Daoy (cell line): ENCODE results near the gene GAB1. TPM values are rescaled to one million over a fixed set of nuclear protein-coding genes. Genes with fewer than 3 reads are reported as not detected.

Source experiments
- DNase-seq: peaks from one replicate; pipeline ENCODE4 v3.0.0-alpha.2; 2015; ENCODE audit warnings: low read depth
- total RNA-seq: library from RNA; depleted of rRNA; stranded (reverse); fragments of >200 nt; shearing (Covaris generic); gene quantifications from 2 replicates; pipeline ENCODE4 v1.2.3, GENCODE V29; 2014

The GAB1 gene
- total RNA-seq, 1 experiment from 2014 or later = 5.3 TPM

GRCh38 chr4:143358923-143359643, 22.4 kb downstream of the GAB1 start:
- peak; percentile 51 for DNase-seq

GRCh38 chr4:143359644-143360193, 23.0 kb downstream of the GAB1 start:
- no peak for DNase-seq

GRCh38 chr4:143360838-143361625, 24.4 kb downstream of the GAB1 start:
- no peak for DNase-seq

DNA sequence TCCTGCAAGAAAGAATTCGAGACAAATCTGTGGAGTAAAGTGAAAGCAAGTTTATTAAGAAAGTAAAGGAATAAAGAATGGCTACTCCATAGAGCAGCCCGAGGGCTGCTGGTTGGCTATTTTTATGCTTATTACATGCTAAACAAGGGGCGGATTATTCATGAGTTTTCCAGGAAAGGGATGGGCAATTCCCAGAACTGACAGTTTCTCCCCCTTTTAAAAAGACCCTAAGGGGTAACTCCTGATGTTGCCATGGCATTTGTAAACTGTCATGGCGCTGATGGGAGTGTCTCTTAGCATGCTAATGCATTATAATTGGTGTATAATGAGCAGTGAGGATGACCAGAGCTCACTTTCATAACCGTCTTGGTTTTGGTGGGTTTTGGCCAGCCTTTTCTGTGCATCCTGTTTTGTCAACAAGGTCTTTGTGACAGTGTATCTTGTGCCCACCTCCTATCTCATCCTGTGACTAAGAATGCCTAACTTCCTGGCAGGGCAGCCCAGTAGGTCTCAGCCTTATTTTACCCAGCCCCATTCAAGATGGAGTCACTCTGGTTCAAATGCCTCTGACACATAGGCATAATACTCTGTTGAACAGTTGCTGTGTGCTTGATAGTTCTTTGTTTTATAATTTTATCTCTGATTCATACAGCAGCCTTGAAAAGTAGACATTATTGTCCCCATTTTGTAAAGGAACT, 25.8 kb downstream of the GAB1 start:
- no peak for DNase-seq

GRCh38 chr4:143363332-143363731, 26.7 kb downstream of the GAB1 start:
- DNase-seq = no peak

GRCh38 chr4:143364063-143364462, 27.4 kb downstream of the GAB1 start:
- DNase-seq = no peak

GRCh38 chr4:143367863-143368262, 31.2 kb downstream of the GAB1 start:
- DNase-seq = no peak

GRCh38 chr4:143369552-143369951, 32.9 kb downstream of the GAB1 start:
- no peak for DNase-seq

DNA sequence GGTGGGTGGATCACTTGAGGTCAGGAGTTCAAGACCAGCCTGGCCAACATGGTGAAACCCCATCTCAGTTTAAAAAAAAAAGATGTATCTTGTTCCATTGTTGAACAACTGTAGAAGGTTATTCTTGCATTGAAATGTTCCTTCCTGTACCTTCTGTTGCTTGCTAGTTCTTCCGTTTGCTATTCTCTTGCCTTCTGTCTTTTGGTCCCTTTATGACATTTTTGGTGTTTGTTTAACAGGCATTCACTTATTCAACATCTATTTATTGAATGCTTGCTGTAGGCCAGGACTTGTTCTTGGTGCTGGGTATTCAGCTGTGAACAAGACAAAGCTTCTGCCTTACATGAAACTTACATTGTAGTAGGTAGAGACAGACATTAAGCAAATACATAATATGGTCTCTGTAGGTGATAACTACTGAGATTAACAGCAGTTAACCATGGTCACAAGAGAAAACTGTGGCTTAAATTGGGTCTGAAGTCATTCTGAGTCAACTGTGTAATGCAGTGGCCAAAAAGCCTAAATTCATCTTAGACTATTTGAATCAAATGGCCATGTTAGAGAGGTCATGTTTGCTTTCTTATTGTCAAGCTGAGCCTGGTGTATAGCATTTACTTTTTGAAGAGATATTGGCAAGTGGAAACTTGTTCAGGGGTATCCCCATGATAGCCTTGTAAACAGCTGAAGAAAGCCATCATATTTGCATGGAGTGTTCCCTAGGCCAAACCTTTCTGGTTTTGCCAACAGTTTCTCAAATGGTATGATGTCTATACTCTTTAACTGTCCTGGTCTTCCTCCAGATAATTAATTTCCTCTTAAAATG, 35.6 kb downstream of the GAB1 start:
- no peak for DNase-seq

- DNase-seq = no peak
Measured at GRCh38 chr4:143374255-143374654, 37.6 kb downstream of the GAB1 start.

DNA sequence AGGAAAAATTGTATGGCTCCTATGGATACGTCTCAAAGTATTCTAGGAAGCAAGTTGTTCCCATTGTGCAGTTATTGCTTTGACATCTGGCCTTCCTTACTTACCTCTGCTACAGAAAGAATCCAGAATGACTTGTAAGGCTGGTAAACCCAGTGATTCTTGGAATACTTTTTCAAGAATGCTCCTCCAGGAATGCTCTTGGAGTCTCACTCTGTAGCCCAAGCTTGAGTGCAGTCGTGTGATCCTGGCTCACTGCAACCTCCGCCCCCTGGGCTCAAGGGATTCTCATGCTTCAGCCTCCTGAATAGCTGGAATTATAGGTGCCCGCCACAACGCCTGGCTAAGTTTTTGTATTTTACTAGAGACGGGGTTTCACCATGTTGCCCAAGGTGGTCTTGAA, 38.1 kb downstream of the GAB1 start:
- DNase-seq = no peak

DNA sequence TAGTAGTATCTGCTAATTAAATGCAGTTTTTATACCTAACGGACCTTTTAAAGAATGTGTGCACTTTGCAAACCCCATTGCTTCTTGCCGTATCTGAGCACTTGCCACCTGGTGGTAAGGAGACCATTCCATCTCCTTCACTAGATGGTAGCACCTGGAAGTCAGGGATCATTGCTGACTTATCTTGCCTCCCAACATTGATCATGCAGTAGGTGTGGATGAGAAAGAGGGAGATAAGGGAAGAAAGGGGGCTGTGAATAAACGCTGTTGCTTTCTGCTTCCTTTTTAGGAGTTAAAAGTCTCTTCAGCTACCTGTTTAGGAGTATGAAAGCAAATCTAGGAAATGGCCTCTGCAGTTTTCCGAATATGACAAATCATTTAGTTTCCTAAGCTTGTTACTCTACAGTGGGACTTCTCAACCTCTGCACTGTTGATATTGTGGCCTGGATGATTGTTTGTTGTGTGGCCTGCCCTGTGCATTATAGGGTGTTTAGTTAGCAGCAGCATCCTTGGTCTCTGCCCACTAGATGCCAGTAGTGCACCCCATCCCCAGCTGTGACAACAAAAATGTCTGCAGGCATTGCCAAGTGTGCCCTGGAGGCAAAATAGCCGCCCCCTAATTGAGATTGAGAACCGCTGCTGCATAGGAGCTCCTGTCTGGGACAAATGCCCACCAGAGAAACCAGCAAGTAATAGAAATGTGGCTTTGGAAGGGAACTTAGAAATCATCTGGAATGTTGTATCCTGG, 38.8 kb downstream of the GAB1 start:
- peak; percentile 12 for DNase-seq

- no peak for DNase-seq
Measured at GRCh38 chr4:143377611-143378099, 41.0 kb downstream of the GAB1 start.

- no peak for DNase-seq
Measured at GRCh38 chr4:143380629-143381028, 44.0 kb downstream of the GAB1 start.

DNA sequence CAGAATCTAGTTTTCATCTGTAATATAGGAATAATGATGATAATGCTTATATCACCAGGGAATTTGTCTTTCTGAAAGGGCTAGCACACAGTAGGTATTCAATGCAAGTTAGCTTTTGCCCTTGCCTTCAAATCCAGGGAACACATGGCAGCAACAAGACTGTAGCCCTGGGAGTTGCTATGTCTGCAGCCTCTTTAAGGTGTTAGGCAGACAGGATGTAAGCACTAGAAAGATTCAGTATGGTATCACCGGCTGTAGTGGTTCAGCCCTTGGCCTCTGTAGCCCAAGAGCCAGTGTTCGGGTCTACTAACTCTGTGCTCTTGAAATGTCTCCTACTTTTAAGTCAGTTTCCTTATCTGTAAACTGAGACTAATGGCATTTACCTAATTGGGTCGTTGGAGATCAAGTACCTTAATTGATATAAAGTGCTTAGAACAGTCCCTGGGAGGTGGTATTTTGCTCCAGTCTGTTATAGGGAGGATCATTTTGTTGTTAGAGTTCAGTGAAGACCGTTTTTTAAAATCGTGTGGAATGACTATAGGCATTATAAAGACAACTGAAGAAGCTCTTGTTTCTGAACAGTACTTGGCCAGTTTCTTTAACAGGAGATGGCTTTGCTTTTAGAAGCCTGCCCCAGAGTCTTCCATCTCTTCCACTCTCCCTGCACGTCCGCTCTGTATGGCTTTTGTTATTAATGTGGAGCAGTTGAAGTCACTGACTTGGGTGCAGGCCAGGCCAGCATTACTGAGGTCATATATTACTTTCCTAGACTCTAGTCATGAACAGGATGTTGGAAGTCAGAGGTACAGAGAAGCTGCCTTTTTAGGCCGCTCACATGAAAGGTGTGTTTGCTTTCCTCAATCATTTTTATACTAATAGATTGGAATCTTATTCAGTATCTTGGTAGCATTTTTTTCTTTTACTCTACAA, 44.8 kb downstream of the GAB1 start:
- peak; percentile 81 for DNase-seq

DNA sequence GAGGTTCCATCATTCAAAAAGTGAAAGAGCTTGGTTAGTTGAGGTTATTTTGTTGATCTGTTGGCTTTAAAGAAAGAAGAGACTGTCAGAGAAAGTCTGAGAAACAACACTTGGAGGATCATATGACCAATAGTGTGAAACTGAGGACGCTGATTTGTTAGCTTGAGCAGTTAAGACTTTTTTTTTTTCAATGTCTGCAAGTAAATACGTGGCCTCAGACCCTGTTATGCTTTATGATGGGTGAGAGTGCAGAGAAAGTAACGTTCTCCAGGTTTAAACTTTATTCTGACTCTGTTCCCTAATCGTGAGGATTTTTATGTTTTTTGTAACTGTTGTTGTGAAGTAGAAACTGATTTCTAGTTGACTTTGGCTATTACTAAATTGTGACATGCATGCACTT, 45.9 kb downstream of the GAB1 start:
- DNase-seq = peak; percentile 4

- DNase-seq = no peak
Measured at GRCh38 chr4:143383005-143383574, 46.4 kb downstream of the GAB1 start.

- DNase-seq = no peak
Measured at GRCh38 chr4:143384381-143384994, 47.8 kb downstream of the GAB1 start.

- DNase-seq = no peak
Measured at GRCh38 chr4:143386812-143387211, 50.1 kb downstream of the GAB1 start.
